HEK293T (cell line): ENCODE results near the gene KIAA1755.
"Not testable (repeated sequence)": the region's sequence is repeated elsewhere in the genome, so short reads cannot be mapped to it uniquely, and the experiment has no call there.

ENCODE experiments used
- ARNT ChIP-seq: fragments of 450-650 bp; IDR thresholded peaks from 2 replicates; pipeline ENCODE4 v1.6.1; 2017; ENCODE audit warnings: mild to moderate bottlenecking
- ZNF384 ChIP-seq: fragments of 450-650 bp; IDR thresholded peaks from 2 replicates; pipeline ENCODE4 v1.6.1; 2016
- TF ChIP-seq, protein P1 (sequence below): fragments of 450-650 bp; IDR thresholded peaks from 2 replicates; pipeline ENCODE4 v1.6.1; 2016

DNA sequence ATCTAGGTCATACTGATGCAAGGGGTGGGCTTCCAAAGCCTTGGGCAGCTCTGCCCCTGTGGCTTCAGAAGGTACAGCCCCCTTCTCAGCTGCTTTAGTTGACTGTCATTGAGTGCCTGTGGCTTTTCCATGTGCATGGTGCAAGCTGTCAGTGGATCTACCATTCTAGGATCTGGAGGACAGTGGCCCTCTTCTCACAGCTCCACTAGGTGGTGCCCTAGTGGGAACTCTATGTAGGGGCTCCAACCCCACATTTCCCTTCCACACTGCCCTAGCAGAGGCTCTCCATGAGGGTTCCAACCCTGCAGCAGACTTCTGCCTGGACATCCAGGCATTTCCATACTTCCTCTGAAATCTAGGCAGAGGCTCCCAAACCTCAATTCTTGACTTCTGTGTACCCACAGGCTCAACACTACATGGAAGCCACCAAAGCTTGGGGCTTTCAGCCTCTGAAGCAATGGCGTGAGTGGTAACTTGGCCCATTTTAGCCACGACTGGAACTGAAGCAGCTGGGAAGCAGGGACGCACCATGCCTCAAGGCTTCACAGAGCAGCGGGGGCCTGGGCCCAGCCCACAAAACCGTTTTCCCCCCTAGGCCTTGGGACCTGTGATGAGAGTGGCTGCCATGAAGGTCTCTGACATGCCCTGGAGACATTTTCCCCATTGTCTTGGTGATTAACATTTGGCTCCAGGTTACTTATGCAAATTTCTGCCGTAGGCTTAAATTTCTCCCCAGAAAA lies 20.8 kb upstream of the KIAA1755 start:
- TF ChIP-seq, protein P1, sequence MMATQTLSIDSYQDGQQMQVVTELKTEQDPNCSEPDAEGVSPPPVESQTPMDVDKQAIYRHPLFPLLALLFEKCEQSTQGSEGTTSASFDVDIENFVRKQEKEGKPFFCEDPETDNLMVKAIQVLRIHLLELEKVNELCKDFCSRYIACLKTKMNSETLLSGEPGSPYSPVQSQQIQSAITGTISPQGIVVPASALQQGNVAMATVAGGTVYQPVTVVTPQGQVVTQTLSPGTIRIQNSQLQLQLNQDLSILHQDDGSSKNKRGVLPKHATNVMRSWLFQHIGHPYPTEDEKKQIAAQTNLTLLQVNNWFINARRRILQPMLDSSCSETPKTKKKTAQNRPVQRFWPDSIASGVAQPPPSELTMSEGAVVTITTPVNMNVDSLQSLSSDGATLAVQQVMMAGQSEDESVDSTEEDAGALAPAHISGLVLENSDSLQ, result not testable (repeated sequence)
- not testable (repeated sequence) for TF ChIP-seq ZNF384, ARNT
